LNCaP clone FGC (cell line): ENCODE data around the gene KCNN4.

Experiments used
- DNase-seq: peaks from one replicate; pipeline ENCODE4 v3.0.0-alpha.2; 2011; ENCODE audit warnings: low read depth
- H3K4me3 ChIP-seq: 2 replicates; pipeline ENCODE4 v1.5.1; 2011; ENCODE audit warnings: mild to moderate bottlenecking, low read depth, low read length, control low read depth
- TF ChIP-seq, protein P1 (sequence below): IDR thresholded peaks from 2 replicates; pipeline ENCODE4 v1.5.1; 2012; ENCODE audit warnings: mild to moderate bottlenecking; ENCODE audit not compliant: control insufficient read depth, insufficient read depth; ENCODE audit errors: extremely low read depth

KCNN4 gene

DNA sequence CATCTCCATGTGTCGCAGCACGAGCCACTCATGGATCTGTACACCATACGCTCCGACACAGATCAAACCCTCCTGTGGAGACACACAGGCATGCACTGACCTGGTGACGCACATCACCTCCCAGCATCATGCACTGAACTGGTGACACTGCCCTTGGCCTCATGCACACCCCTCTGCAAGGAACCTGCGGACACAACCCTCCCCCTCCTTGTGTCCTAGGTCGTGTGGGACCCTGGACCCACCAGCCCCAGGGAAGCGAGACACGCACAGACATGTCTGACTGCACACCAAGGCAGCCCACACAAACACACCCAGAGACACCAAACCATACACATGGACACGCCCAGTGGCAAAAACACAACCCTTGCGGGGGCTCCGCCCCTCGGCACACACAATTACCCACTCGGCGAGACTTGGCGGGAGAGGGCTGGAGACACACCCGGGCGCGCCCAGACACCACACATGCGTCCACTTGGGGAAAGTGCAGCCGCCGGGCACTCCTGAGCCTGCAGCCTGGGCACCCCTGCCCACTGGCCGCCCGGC, 2.0 kb upstream of the KCNN4 start:
- no peak overlapping the region for H3K4me3 ChIP-seq
- TF ChIP-seq, protein P1, sequence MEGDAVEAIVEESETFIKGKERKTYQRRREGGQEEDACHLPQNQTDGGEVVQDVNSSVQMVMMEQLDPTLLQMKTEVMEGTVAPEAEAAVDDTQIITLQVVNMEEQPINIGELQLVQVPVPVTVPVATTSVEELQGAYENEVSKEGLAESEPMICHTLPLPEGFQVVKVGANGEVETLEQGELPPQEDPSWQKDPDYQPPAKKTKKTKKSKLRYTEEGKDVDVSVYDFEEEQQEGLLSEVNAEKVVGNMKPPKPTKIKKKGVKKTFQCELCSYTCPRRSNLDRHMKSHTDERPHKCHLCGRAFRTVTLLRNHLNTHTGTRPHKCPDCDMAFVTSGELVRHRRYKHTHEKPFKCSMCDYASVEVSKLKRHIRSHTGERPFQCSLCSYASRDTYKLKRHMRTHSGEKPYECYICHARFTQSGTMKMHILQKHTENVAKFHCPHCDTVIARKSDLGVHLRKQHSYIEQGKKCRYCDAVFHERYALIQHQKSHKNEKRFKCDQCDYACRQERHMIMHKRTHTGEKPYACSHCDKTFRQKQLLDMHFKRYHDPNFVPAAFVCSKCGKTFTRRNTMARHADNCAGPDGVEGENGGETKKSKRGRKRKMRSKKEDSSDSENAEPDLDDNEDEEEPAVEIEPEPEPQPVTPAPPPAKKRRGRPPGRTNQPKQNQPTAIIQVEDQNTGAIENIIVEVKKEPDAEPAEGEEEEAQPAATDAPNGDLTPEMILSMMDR = no peak
- DNase-seq = no peak

DNA sequence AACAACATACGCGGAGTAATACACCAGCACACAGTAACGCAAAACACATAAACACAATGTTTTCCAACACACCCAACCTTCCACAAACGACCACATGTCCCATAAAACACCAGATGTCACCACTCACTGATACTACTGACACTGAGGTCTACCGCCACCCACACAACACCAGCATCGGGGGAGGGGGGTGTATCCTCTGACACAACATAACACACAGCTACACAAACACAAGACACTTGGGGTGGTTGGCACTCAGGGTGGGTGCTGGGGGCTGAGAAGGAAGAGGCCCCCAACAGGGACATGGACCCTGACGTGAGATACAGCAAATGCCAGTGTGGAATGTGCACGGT, 1.5 kb upstream of the KCNN4 start:
- no peak for DNase-seq
- TF ChIP-seq, protein P1 = no peak
- H3K4me3 ChIP-seq = no peak overlapping the region

DNA sequence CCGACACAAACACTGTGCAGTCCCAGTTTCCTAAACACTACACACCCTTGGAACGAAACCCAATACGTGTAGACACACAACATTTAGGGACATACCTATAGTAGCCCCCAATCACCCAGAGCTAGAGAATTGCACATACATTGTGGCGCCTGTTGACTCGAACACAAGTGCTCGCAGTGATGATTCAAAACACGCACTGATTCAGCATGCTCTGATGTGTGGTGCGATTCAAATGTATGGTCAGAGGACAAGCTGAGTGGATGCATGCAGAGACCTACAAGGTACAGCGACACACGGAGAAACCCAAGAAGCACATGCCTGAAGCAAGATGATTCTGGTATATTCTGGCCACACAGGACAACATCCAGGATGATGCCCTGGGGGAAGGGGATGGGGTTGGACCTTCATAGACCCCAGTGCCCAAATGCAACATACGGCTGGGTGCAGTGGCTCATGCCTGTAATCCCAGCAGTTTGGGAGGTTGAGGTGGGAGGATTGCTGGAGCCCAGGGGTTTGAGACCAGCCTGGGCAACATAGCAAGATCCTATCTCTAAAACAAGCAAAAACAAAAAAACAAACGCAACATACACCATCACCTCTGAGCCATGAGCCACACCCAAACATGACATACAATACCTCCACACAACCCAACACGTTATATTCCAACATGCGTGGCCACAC, 997 bp upstream of the KCNN4 start:
- H3K4me3 ChIP-seq = no peak overlapping the region

GRCh38 chr19:43779820-43780219, 953 bp downstream of the KCNN4 start:
- TF ChIP-seq, protein P1 = no peak
- no peak for DNase-seq
- H3K4me3 ChIP-seq = no peak overlapping the region

More for the DNA sequence above, 997 bp upstream of the KCNN4 start:
- TF ChIP-seq, protein P1 = no peak
- no peak for DNase-seq

GRCh38 chr19:43779147-43779819, 1.5 kb downstream of the KCNN4 start:
- no peak for DNase-seq
- no peak overlapping the region for H3K4me3 ChIP-seq
- TF ChIP-seq, protein P1 = no peak

DNA sequence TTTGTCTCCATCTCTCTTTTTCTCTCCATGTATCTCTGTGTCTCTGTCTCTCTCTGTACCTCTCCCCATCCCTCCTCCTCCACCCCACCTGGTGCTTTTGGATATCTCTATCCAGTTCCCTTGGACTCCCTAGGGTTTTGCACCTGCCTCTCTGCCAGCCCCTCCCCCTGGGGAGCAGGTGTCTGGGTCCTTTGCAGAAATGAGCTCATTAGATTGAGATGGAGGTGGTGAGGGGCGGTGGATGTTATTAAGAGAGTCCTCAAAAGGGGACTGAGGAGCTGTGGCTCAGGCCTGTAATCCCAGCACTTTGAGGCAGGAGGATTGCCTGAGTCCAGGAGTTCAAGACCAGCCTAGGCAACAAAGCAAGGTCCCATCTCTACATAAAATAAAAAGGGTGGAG, 2.1 kb downstream of the KCNN4 start:
- TF ChIP-seq, protein P1 = no peak
- no peak for DNase-seq

More for the DNA sequence above, 2.1 kb downstream of the KCNN4 start:
- H3K4me3 ChIP-seq = no peak overlapping the region
